Stimulated activated CD8-positive, alpha-beta memory T cell treated with anti-CD3 and anti-CD28 coated beads, Interleukin-15, amount 100 ng/mL, for 4 hours (primary cell): Measurements from ENCODE around the gene KCNK7.

Experiments used
- DNase-seq, 2 donors: peaks; one replicate each; pipeline ENCODE4 v3.0.0-alpha.2; 2020; ENCODE audit warnings: low read depth in 2 of 2

KCNK7 gene

GRCh38 chr11:65557280-65558001 lies 38.2 kb downstream of the KCNK7 start:
- DNase-seq = no peak

- no peak for DNase-seq
Measured at GRCh38 chr11:65556470-65557279, 38.9 kb downstream of the KCNK7 start.

GRCh38 chr11:65555693-65556231 lies 39.8 kb downstream of the KCNK7 start:
- no peak for DNase-seq

- DNase-seq = no peak
Measured at GRCh38 chr11:65554842-65555430, 40.7 kb downstream of the KCNK7 start.

GRCh38 chr11:65554057-65554818 lies 41.4 kb downstream of the KCNK7 start:
- no peak for DNase-seq

- DNase-seq = no peak
Measured at GRCh38 chr11:65553301-65554001, 42.1 kb downstream of the KCNK7 start.

- DNase-seq = no peak
Measured at GRCh38 chr11:65552388-65552951, 43.1 kb downstream of the KCNK7 start.

GRCh38 chr11:65551572-65552387 lies 43.8 kb downstream of the KCNK7 start:
- no peak for DNase-seq

- DNase-seq = no peak
Measured at GRCh38 chr11:65549096-65549495, 46.5 kb downstream of the KCNK7 start.

GRCh38 chr11:65548395-65548794 lies 47.2 kb downstream of the KCNK7 start:
- DNase-seq = no peak

- DNase-seq = no peak
Measured at GRCh38 chr11:65547446-65548125, 48.0 kb downstream of the KCNK7 start.

- peak; percentile 94 to 96 for DNase-seq
Measured at GRCh38 chr11:65546217-65546958, 49.2 kb downstream of the KCNK7 start.

GRCh38 chr11:65545853-65546216 lies 49.8 kb downstream of the KCNK7 start:
- DNase-seq = no peak
